ENCODE measurements around the gene GNAI2. TPM values are rescaled to one million over a fixed set of nuclear protein-coding genes. Genes with fewer than 3 reads are reported as not detected.
A peak's percentile ranks its signal among the peaks of the same experiment; 100 is the strongest.

GNAI2 gene
- total RNA-seq, 1 experiment from 2014 or later: 62.0 TPM

GRCh38 chr3:50262778-50263177, 26.8 kb downstream of the GNAI2 start:
- Mint-ChIP-seq H3K27ac (ENCODE audit: unreplicated experiment) (peak overlapping the region; percentile 96), H3K9me3 (ENCODE audit: unreplicated experiment) (no peaks in the 10 kb centered on the region), H3K27me3 (ENCODE audit: insufficient read depth, unreplicated experiment) (no peaks in the 10 kb centered on the region), H3K4me1 (ENCODE audit: low read depth, unreplicated experiment) (peaks cover 22% of the 10 kb centered on the region), H3K36me3 (ENCODE audit: insufficient read depth, unreplicated experiment) (peaks cover 31% of the 10 kb centered on the region), H3K4me3 (ENCODE audit: unreplicated experiment) (peak overlapping the region; percentile 16)
- Histone ChIP-seq H3K27me3 (replicated peaks; ENCODE audit: control insufficient read depth, insufficient read depth, low read length) (no peaks in the 10 kb centered on the region), H3K4me3 (ENCODE audit: low read depth, low read length) (no peak overlapping the region), H3K4me1 (peaks cover 49% of the 10 kb centered on the region), H3K36me3 (ENCODE audit: control insufficient read depth, insufficient read depth, low read length) (0 out of 2 replicates have a peak, but pooled peaks cover 1% of the 10 kb centered on the region), H3K9me3 (no peaks in the 10 kb centered on the region)
- intact Hi-C loops (cut with micrococcal nuclease; ENCODE audit: unreplicated experiment): no loop called here
- TF ChIP-seq CTCF (IDR thresholded peaks at IDR 0.05; ENCODE audit: insufficient read depth in 1 of 2, low read depth in 1 of 2, low read length in 1 of 2, severe bottlenecking in 1 of 2, unreplicated experiment in 1 of 2): no peak
- CTCF ChIA-PET: interaction anchor here (0.8 kb wide), 1 partner anchor 68 kb away, joined by 3 read pairs; no protein-coding TSS in a partner anchor
- BruUV-seq (replicated peaks): no TSS peak
- POLR2A ChIA-PET: no interaction called here
- DNase-seq: no peak

- H3K4me1 Mint-ChIP-seq (ENCODE audit: low read depth, unreplicated experiment): peaks cover 31% of the 10 kb centered on the region
- TF ChIP-seq CTCF (IDR thresholded peaks at IDR 0.05; ENCODE audit: insufficient read depth in 1 of 2, low read depth in 1 of 2, low read length in 1 of 2, severe bottlenecking in 1 of 2, unreplicated experiment in 1 of 2): no peak
- peak overlapping the region; percentile 96 for H3K27ac Mint-ChIP-seq (ENCODE audit: unreplicated experiment)
- peaks cover 56% of the 10 kb centered on the region for H3K4me1 ChIP-seq
- CTCF ChIA-PET: interaction anchor here (0.7 to 1.9 kb wide), 7 partner anchors 17 to 111 kb away, joined by 3 to 13 read pairs (median 9); partner anchors contain the start of gene GNAI2
- no peak for DNase-seq
- no peaks in the 10 kb centered on the region for H3K9me3 ChIP-seq
- no peaks in the 10 kb centered on the region for H3K27me3 Mint-ChIP-seq (ENCODE audit: insufficient read depth, unreplicated experiment)
- H3K27me3 ChIP-seq (replicated peaks; ENCODE audit: control insufficient read depth, insufficient read depth, low read length): no peaks in the 10 kb centered on the region
- intact Hi-C loops (cut with micrococcal nuclease; ENCODE audit: unreplicated experiment): loop anchor here (1.0 to 2.0 kb wide), 2 partner anchors 10 to 35 kb away; partner anchors contain the start of genes HYAL3 and NAA80
- H3K4me3 Mint-ChIP-seq (ENCODE audit: unreplicated experiment): peak overlapping the region; percentile 43
- POLR2A ChIA-PET: interaction anchor here (0.5 to 1.2 kb wide), 7 partner anchors 28 to 338 kb away, joined by 3 to 11 read pairs (median 5); partner anchors contain the start of genes GNAI2 and IFRD2
- H3K4me3 ChIP-seq (ENCODE audit: low read depth, low read length): no peak overlapping the region
- H3K36me3 ChIP-seq (ENCODE audit: control insufficient read depth, insufficient read depth, low read length): no peaks in the 10 kb centered on the region
- H3K9me3 Mint-ChIP-seq (ENCODE audit: unreplicated experiment): no peaks in the 10 kb centered on the region
- BruUV-seq (replicated peaks): TSS peak; percentile 84
- H3K36me3 Mint-ChIP-seq (ENCODE audit: insufficient read depth, unreplicated experiment): peaks cover 24% of the 10 kb centered on the region
Measured at GRCh38 chr3:50263478-50264382, 27.7 kb downstream of the GNAI2 start.

GRCh38 chr3:50264383-50264963, 28.5 kb downstream of the GNAI2 start:
- H3K4me3 Mint-ChIP-seq (ENCODE audit: unreplicated experiment): peak overlapping the region; percentile 44
- ChIA-PET CTCF (interaction anchor here (0.5 to 1.9 kb wide), 17 partner anchors 18 to 815 kb away, joined by 3 to 13 read pairs (median 5); partner anchors contain the start of genes GNAI2, HYAL3 and NAA80), POLR2A (interaction anchor here (0.5 to 1.2 kb wide), 12 partner anchors 11 to 453 kb away, joined by 3 to 11 read pairs (median 6); partner anchors contain the start of genes GNAI2, HEMK1 and IFRD2)
- no peaks in the 10 kb centered on the region for H3K9me3 Mint-ChIP-seq (ENCODE audit: unreplicated experiment)
- no peak for TF ChIP-seq CTCF (IDR thresholded peaks at IDR 0.05; ENCODE audit: insufficient read depth in 1 of 2, low read depth in 1 of 2, low read length in 1 of 2, severe bottlenecking in 1 of 2, unreplicated experiment in 1 of 2)
- H3K27me3 ChIP-seq (replicated peaks; ENCODE audit: control insufficient read depth, insufficient read depth, low read length): no peaks in the 10 kb centered on the region
- H3K36me3 Mint-ChIP-seq (ENCODE audit: insufficient read depth, unreplicated experiment): peaks cover 19% of the 10 kb centered on the region
- no peak overlapping the region for H3K4me3 ChIP-seq (ENCODE audit: low read depth, low read length)
- peak overlapping the region; percentile 96 for H3K27ac Mint-ChIP-seq (ENCODE audit: unreplicated experiment)
- no TSS peak for BruUV-seq (replicated peaks)
- DNase-seq: peak; percentile 93 to 97
- H3K36me3 ChIP-seq (ENCODE audit: control insufficient read depth, insufficient read depth, low read length): no peaks in the 10 kb centered on the region
- peaks cover 63% of the 10 kb centered on the region for H3K4me1 ChIP-seq
- intact Hi-C loops (cut with micrococcal nuclease; ENCODE audit: unreplicated experiment): loop anchor here (1.0 to 2.0 kb wide), 2 partner anchors 9 to 34 kb away; partner anchors contain the start of genes HYAL3 and NAA80
- peaks cover 39% of the 10 kb centered on the region for H3K4me1 Mint-ChIP-seq (ENCODE audit: low read depth, unreplicated experiment)
- H3K9me3 ChIP-seq: no peaks in the 10 kb centered on the region
- H3K27me3 Mint-ChIP-seq (ENCODE audit: insufficient read depth, unreplicated experiment): no peaks in the 10 kb centered on the region
